GM18867 (cell line): ENCODE data around the gene SEMA3G.

Experiments used
- ATAC-seq: cut with Tn5 transposase; IDR thresholded peaks from one replicate; pipeline ENCODE4 v1.9.1; 2021; ENCODE audit warnings: mild to moderate bottlenecking, moderate library complexity; ENCODE audit not compliant: unreplicated experiment

Gene SEMA3G

DNA sequence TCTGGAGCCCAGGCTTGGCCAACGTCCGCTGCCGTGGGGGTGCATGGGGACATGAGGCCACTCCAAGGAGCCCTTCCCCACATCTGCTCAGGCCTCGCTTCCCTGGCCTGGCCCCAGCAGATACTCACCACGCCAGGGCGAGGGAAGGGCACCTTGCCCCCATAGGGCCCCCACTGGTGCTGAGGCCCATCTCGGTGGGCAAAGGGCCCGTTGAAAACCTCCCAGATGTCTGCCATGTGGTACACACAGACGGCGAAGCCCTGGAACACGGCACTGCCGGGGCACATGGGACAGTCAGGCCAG lies 4.7 kb downstream of the SEMA3G start:
- no peak for ATAC-seq

DNA sequence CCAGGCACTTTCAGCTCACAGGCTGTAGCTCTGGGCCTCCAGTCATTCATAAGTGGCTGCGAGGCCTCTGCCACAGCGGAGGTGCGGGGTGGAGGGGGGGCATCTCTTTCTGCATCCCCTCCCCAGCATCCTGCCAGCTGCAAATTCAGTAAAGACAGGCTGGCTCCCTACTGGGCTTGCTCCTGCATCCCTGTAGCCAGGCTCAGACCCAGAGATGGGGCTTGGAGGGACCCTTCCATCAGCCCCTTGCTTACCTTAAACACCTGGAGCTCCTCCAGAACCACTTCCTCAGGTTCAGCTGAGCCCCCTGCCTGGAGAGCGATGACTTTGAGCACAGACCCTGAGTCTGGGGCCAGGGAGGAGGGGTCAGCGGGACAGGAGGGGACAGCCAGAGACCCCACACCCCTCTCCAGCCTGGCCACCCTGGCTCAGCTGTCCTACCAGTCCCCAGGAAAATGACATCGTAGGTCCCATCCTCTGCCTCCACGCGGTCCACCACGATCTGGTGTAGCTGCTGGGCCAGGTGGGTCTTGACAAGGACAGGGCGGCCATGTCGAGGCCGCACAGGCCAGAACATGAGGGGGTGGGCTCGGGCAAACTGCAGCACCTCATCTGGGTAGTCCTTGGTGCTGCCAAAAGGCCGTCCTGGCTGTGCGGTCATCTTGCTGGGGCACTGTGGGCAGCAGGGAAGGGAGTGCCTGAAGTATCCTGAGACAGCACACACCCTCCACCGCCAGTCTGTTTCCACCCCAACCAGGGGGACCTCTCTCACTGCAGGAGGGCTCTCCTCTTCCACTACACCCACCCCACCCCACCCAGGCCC lies 5.3 kb downstream of the SEMA3G start:
- no peak for ATAC-seq

DNA sequence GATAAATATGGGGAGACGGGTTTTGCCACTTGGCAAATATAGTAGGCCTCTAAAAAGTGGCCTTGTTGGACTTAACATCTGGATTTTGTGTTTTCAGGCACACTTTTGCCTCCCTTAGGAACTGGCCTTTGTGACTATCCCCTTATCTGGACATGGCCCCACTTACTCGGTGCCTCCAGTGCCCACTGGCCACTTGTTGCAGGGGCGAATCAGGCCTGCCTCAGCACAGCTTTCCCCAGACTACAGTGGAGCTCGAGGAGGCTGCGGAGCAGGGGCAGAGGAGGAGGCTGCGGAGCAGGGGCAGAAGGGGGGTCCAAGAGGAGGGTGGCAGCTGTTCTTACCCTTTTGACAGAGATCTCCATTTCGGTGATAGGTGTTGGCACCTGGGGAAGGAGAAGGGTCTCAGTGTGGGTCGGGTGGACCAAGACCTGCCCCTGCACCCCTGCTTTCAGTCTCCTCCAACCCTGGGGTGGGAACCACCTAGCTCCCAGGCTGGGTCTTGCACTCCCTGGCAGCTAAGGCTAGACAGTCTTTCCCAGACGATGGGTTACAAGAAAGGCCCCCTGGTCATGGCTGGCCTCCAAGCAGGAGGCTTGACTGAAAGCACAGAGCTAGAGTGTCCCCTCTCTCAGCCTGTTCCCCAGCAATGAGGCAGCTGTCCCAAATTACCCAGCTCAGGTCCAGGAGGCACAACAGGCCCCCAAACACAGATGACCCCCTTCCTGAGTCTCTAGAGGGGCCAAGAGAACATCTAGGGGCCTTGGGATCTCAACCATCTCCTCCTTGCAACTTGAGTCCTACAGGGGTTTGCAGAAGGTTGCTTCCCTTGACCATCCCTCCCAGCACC lies 6.1 kb downstream of the SEMA3G start:
- no peak for ATAC-seq

DNA sequence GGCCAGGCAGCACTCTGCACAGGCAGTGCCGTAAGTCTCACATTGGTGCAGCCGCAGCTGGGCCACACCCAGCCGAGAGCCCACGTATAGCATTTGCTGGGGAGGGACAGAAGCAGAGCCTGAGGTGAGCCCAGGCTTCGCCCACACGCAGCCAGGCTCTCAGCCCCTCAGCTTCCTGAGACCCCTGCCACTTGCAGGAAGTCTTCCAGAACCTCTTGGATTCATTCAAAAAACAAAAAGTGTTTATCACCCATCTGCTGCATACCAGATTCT lies 6.9 kb downstream of the SEMA3G start:
- no peak for ATAC-seq

DNA sequence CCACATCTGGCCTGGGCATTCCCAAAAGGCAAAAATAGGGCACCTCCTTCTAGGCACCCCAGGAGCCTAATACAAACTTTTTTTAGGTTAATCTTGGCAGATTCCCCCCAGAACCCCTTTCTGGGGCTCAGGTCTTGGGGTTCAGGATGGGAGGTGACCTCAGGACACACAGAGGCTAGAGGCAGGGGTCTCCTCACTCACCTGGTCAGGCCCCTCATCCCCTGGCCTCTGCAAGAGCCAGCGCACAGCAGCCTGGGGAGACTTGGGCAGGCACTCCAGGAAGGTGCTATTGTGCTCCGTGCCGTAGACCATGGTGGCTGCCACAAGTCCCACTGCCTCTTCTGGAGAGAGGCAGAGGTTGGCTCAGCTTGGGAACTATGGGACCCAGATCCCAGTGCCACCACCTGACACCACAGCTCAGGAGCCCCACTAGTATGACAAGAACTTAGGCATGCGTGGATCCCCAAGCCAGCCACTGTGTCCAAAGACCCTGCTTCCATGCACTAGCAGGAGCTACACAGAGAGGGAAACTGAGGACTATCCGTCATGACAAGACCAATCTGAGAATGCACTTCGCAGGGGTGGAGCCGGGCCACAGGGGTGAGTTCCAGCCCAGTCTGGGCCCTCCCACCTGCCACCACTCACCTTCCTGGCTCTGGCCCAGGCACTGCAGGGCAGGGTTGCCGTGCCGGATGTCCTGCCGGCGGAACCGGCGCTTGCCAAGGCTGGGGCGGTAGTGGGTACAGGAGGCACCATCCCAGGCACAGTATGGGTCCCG lies 7.4 kb downstream of the SEMA3G start:
- no peak for ATAC-seq

DNA sequence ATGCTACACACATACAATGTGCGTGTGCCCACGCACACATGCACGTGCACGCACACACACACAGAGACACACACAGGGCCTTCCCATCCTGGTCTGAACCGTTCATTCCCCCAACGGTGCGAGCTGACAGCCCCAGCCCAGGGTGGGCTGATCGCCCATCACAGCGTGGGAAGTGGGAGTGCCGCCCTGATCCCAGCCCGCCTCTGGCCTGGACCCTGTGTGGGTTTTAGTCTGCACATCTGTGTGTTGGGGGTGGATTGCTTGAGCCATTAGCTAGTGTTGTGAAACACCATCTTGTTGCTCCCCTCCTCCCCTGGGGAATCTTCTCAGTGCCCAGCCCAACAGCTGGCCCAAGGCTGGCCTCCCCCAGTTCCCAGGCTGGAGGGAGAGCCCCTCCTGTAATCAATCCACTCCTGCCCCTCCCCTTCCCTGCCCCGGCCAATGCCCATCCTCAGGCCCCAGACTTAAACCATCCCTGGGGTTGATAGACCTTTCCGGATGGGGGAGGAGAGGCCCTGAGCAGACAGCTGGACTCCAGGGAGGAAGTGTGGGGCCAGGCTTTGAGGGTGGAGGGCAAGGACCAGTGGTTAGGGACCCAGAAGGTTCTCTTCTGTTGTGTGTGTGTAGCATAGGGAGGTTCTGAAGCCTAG lies 8.3 kb downstream of the SEMA3G start:
- no peak for ATAC-seq

DNA sequence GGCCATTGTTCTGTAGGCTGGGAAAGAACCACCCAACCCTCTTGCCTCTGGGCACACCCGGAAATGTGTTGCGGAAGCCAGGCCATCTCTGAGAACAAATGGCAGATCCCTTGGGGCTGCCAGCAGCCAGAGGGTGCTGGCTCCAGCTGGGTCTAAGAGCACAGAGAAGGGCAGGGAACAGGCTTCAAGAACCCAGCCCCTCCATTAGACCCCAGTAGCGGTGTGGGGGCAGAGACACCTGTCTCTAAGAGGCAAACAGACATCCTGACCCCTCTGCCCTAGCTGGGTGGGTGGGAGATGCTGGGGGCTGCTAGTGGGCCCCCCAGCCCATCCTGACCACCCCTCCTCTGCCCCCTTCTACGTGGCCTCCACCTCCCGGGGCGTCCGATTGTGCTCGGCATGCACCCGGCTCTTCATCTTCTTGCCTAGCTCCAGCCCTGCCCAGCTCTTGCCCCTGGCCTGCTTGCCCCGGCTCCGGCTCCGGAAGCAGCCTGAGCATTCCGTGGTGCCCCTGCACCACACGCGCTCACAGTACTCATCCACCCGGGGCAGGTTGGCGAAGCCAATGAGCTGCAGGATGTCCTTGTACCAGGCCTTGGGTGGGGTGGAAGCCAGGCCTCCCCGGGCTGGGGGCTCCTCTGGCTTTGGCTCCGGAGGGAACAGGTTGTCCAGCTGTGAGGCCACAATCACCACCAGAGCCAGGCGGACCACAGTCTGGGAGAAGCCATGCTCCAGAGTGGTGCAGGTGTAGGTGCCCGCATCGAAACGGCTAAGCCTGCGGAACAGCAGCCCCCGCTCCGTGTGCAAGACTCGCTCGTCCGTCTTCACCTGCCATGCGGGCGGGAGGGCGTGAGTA lies 9.4 kb downstream of the SEMA3G start:
- no peak for ATAC-seq

DNA sequence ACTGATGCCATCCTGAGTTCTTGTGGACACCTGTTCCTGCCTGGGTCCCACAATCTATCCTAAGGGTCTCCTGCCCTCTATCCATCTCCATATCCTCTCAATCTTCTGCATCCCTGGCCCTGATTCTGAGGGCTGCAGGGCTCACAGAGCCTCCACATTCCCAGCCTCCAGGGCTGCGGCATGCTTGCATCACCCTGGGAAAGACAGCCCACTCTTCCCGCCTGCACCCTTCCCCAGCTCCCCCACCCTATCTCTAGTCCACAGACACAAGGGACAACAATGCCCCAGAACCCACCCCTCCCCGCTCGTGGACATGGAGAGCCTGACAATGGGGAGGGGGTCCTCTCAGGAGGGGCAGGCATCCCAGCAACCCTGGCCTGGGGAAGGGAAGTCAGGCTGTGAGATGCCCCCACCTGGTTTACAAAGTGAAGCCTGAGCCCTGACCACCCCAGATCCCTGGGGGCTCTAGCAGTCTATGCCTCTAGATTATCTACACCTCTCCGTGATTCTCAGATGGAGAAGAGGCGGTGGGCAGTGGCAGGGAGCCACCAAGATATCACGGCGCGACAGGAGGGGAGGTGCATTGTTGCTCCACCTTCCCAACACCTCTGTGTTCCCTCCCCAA lies 10.3 kb downstream of the SEMA3G start:
- ATAC-seq, result no peak

DNA sequence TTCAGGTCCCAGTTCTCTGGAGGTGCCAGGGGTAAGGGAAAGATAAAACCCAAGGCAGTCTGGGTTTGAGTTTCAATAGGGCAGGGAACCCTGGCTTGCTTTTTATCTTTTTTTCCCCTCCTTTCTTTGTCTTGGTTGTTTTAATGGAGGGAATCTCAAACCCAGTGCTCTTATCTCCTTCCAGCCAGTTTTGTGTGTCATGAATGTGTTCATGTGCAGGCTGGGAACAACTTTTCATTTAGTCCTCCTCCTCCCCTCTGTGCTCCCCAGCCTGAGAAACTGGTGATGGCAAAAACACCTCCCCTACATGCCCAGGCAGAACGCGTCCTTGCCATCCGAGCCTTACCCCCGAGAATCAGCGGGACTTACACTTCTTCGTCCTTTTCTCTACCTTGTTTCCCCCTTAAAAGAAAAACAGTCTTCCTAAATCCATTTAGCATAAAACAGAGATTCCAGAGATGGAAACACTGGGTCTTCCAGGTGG lies 10.9 kb downstream of the SEMA3G start:
- no peak for ATAC-seq

DNA sequence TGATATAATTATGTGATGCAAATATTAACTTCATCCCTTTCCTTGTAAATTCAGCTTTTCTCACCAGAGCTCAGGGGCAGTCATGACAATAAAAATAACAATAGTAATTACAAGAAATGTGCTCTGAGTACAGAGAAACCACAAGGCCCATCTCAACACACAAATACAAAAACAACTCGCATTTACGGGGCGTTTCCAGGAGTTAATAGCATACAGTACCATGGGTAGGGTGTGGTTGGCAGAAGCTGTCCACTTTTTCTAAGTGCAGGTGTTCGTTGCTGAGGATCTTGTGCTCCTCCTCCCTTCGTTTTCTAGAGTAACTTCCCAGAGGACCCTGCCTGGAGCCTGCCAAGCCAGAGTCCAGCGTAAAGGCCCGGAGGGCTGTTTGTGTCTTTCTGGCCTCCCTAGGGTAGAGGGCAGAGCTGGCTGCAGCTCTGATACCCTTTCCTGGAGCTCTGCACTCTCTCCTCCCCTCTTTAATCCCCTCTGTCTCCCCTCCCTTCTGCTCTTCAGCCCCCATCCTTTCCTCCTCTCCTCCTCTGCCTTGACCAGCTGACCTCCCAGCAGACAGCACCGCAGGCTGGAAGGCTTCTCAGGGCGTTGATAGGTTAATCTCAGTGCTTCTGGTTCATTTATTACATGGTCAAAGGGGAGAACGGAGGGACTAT lies 11.4 kb downstream of the SEMA3G start:
- ATAC-seq, result no peak

DNA sequence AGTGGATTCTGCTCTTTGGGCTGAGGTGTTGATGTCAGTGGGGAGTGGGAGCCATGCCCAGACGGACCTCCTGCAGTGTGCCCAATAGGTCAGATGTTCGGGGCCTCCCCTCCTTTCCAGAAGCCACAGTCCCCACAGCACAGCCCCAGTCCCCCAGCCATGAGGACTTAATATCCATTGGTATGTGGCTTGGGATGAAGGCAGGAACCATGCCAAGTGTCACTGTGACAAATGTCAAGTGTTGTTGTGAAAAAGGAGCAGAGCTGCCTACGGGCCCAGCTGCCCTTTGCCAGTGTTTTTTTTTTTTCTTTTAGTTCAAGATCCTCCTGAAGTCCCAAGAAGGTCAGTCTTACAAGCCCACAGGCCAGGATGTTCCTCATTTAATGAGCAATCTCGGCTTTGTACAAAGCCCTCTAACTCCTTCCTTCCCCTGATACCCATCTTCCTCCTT lies 12.2 kb downstream of the SEMA3G start:
- no peak for ATAC-seq

DNA sequence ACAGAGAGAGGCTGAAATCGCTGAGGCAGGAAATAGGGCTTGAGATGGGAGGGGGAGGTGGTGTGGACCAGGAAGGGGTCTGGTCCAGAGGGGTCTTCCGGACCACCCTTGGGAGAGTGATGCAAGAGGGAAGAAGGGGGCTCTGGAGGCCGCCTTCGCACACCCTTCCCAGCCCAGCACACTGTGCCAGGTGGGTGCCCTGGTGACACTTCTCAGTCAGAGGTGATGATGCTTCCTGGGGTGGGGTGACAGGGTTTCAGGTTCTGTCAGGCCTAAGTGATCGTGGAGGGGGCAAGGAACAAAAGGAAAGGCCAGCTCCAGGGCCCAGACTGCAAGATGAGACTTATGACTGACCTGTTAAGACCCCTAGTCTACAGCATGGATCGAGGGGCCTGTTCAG lies 12.7 kb downstream of the SEMA3G start:
- ATAC-seq, result no peak

DNA sequence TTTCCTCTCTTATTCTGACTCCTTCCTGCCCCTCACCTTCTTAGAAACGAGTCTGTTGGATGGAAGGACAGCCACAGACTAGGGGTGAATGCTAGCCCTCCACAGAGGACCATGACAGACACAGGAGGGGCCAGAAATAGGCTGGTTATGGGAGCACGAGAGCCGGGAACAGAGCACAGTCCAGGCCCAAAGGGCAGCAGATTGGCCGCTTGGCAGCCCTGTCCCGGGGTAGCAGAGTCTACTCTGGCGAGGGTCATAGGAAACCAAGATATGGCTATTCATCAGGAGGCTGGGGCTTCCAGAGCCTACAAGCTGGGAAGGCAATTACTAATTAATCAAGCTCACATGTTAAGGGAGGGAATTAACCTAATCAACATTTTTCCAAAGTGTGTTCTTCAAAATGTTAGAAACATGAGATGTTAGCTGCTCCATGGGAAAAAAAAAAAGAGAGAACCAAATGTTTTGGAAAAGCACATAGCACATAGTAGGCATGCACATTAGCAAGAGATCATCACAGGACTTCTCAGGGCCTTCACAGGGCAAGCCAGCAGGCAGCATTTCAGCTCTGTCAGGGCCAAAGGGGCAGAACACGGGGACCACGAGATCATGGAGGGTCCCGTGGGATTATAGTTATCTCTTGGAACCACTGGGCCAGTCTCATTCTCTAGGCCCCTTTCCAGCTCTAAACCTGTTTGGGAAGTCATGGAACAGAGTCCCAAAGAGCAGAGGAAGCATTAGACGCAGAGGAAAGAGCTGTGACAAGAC lies 13.3 kb downstream of the SEMA3G start:
- ATAC-seq, result no peak

DNA sequence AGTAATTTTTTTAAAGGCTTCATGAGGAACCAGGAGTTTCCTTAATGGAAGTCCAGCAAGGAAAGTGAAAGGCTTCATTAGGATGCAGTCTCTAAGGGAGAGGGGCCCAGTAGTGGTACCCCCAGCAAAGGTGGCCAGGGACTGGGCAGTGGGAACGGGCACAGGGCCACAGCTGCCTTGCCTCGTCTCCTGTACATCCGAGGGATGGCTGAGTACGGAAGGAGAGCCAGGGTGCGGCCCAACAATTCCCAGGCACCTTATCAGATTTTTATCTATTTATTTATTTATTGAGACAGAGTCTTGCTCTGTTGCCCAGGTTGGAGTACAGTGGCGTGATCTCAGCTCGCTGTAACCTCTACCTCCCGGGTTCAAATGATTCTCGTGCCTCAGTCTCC lies 14.5 kb downstream of the SEMA3G start:
- ATAC-seq, result no peak

DNA sequence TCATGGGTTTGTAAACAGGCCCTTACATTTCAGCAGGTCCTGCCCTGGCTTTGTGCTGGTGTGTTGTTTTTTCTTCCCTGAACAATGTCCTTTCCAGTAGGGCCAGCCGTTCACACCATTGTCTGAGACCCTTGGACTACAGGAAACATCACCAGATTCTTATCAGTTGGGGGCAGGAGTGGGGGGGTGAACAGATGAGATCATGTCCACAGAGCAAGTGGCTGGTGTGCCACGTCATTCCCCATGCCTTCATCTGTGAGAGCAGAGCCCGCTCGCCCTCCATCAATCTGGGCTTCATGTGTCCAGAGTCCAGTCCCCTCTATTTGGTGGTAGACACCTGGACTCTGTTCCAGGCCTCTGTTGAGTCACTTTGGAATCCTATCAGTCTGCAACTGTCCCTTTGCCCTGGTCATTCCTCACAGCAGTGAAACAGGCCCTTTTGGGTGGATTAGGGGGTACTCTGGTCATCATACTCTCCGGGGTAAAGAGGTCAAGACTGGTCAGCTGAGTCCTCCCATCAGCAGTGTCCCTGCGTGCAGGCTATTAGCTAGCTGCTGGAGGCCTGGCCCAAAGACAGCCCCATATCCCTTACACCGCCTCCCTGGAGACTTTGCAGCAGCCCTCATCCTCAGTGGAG lies 15.0 kb downstream of the SEMA3G start:
- ATAC-seq, result no peak

DNA sequence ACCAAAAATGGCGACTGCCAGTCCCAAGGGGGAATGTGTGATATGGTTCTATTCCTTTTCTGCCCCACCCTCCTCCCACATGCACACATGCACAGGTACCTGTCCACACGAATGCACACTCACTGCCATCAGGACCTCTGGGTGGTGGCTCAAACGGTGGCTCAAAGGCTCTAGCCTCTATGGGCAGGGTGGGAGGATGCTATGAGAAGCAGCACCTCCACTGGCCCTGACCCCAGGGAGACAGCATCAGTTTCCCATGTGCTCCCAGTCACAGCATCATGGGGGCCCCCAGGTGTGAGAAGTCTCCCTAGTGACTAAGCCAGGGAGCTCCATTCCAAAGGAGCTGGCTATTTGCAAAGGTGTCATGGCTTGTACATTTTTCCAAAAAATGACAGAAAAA lies 15.9 kb downstream of the SEMA3G start:
- ATAC-seq, result no peak

DNA sequence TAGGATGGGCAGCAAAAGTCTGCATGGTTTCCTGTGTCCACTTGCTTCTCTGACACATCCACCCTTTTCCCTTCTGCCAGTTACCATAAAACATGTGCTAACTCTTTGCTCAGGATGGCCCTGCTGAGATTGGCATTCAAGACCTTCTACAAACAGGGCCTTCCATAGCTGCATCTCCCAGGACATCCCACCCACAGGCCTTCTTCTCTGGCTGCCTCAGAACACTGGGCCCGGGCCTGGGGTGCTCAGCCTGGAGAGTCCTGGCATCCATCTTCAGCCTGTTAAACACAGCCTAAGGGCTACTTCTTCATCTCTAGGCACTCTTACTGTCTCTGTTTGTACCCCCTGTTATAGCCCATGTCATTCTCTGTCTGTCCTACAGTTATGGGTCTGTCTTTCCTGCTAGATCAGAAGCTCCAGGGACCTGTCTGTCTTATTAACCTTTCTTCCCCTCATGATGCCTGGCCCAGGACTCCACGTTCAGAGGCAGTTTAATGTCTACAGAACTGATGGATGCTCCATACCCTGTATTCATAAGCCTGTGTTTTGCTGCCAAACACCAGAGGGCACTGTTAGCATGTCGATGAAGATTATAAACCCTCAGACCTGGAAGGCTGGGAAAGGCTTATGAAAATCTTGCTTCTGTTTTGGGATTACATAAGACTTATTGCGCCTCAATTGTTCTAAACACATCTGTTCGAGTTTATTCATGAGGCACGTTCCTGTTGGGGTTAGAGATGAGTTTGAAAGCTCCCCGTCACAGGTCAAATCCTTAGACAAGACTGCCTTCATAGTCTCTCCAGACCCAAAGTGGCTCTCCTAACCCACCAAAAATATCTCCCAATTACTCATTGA lies 16.5 kb downstream of the SEMA3G start:
- ATAC-seq, result no peak
